DMS114 treated with DMSO at 0.1 percent for 48 hours (cell line): ENCODE data around the gene KCNG4.
A peak's percentile ranks its signal among the peaks of the same experiment; 100 is the strongest.

Experiments
- DNase-seq: peaks from one replicate; lab custom pipeline; 2025; ENCODE audit not compliant: unreplicated experiment; lab: John Stamatoyannopoulos, UW

The KCNG4 gene, protein sequence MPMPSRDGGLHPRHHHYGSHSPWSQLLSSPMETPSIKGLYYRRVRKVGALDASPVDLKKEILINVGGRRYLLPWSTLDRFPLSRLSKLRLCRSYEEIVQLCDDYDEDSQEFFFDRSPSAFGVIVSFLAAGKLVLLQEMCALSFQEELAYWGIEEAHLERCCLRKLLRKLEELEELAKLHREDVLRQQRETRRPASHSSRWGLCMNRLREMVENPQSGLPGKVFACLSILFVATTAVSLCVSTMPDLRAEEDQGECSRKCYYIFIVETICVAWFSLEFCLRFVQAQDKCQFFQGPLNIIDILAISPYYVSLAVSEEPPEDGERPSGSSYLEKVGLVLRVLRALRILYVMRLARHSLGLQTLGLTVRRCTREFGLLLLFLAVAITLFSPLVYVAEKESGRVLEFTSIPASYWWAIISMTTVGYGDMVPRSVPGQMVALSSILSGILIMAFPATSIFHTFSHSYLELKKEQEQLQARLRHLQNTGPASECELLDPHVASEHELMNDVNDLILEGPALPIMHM

DNA sequence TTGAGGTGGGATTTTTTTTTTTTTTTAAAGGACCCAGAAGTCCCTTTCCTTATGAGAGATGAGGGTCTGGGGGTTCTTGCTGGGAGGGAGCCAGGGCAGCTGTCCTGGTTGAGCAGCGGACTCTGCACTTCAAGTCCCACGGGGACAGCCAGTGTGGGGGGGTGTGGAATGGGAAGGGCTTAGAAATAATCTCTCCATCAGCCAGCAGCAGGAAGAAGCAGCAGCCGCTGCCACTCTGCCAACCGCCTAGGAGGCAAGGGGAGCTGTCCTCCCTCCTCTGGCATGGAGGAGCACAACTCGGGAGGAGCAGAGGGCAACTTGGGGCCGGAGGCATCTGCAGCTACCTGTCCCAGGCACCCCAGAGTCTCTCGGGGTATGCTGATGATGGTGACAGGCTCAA lies at the start of gene KCNG4:
Gene KCNG4 (minus strand): TSS at position 104 of the 400 bp plus-strand sequence. CDS start 2,527 bp downstream, outside the sequence.
- DNase-seq = no peak

DNA sequence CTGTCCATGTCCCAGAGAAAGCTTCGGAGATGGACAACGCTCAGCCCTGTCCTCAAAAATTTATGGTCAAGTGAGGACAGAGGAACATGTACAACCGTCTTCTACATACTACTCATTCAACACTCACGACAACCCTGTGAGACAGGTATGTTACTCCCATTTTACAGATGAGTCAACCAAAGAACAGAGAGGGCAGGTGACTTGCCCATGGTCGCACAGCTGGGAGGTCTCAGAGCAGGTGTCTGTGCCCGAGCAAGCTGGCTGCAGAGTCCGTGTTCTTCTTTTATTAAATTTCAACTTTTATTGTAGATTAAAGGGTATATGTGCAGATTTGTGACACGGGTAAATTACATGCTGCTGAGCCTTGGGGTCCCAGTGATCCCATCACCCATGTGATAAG lies 49.1 kb upstream of the KCNG4 start:
- no peak for DNase-seq

DNA sequence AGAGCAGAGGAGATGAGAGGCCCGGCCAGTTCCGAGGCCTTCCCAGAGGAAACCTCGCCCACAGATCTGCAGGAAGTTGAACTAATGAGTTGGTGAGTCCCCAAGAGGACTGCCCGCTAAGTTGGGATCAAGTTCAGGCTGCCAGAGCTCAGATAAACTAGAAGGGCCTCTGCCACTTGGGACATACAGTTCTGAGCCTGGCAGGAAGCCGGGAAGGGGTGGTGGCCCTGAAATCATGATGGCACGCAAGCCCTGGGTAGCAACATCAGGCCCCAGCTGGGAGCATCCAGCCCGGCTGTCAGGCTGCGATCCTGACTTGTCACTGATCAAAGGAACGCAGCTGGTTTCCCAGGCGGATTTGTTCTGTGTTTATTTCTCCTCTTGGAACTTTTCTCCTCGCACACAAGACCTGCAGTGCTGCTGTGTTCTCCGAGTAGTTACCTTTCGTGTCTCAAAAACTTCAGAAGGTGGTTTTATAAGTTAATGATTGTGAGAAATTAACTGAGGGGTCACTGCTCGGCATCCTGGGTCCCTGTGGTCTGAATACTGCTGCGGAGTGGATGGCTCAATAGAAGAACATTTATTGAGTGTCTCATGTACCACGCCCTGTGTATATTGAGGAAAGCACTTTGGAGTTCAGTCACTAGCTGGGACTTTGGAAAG lies 46.9 kb upstream of the KCNG4 start:
- no peak for DNase-seq

DNA sequence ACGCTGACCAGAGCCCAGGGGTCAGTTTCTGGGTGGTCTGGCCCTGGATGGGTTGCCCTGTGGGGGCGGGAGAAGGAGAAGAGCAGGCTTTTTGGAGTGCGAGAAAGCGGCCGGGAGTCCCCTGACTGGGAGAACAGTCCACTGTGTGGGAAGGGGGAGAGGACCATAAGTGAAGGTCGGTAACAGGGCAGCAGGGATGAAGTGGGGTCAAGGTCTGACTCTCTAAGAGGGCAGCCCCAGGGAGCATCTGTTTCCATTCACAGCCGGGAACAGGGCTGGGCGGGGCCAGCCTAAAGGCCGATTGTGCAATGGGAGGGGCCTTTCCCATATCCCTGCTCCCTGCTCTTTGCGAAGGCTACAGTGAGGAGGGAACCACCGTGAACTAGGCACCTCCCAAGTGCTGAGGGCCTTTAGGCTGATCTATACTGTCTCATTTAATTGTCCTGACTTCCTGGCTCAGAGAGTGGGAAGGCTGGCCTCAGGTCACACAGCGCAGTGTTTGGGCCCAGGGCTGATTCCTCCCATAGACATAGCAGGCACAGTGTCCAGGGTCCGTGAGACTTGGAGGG lies 44.4 kb upstream of the KCNG4 start:
- no peak for DNase-seq

DNA sequence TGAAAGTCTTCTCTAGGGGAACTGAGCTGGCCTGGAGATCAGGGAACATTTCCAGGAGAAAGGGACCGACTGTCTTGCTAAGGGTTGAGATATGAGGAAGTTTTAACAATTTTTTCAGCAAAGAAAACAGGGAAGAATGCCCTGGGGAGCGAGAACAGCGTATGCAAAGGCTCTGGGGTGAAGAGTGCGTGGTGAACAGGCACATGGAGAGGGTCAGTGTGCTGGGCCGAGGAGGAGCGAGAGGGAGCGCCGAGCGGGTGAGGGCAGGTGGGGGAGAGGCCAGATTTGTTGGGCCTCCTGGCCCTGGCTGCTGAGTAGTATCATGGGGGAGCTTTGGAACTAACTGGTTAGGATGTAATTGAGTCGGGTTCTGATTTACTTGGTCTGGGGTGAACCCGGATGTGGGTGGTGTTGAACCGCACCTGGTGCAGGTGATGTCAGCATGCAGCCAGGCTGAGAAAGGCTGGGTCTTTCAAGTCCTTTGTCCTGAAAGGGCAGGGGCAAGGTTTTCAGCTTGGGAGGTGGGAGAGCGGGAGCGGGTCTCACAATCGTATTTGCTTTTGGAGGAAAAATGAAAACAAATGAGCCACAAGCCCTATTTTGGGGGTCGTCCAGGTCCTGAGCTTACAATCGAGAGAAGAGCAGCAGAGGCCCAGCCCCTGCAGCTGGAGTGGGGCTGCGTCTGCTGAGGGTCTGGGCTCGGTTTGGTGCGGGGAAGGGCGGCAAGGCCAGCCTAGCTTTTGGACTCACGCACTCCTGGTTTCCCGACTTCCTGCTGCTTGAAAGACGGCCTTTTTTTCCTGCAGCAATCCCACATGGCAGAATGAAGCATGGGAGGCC lies 43.7 kb upstream of the KCNG4 start:
- DNase-seq = no peak

DNA sequence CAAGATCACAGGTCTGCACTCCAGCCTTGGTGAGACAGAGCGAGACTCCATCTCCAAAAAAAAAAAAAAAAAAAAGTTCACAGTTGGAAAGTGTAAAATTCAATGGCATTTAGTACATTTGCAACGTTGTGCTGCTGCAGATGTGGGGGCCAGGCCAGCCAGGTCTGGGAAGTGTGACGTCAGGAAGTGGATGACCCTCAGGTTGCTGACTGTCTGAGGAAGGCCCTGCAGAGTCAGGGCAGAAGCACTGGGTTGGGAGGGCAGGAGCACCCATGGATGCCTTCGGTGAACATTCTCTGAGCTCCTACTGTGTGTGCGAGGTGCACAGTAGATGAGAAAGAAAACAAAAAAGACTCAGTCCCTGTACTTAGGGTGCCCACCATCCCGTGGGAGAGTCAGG lies 42.7 kb upstream of the KCNG4 start:
- DNase-seq = no peak

DNA sequence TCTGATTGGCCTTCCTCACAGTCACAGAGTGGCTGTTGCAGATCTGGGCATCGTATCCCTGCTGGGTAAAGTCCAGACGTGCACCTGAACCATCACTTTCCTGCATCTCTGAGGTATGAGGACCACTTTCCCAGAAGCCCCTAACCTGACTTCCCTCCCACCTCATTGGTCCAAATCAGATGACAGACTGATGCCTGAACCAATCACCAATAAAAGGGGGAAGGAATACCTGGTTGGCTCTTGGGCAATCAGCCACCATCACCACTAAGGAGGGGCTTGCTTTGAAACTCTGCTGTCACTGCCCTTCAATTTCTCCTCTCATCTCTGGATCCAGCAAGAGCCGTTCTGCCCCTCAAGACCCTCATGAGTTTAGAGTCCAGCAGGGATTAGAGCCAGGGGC lies 41.3 kb upstream of the KCNG4 start:
- no peak for DNase-seq

DNA sequence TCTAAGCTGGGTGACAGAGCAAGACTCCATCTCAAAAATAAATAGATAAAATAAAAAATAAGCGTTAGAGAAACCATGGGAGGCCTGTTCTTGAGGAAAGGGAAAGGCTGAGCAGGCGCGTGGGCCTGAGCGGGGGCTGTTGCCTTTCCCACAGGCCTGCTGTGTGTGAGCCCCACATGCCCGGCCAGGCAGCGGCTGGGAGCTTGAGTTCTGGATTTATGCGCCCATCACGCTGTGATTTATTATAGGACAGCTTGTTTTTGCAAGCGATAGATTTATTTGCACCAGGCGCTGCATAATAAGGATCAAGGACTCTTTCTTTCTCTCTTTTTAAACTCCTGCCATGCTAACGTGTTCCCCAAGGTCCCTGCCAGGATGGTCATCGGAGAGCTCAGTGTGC lies 40.1 kb upstream of the KCNG4 start:
- DNase-seq = no peak

DNA sequence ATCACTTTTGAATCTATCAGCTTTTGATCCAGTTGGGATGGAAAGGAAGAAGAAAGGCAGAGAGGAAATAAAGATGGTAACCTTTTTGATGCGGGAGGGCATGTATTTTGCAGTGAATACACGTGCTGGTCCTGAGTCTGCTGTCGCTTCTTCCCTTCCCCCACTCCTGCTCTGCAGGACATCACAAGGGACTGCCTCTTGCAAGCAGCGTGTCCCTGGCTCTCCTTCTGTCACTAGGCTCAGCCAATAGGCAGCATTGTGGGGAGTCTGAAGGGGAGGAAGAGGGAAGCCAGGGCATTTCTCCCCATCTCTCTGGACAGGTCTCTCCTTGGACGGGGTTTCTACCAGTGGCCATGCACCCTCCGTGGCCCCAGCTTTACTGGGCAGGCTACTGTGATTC lies 39.2 kb upstream of the KCNG4 start:
- DNase-seq = no peak

DNA sequence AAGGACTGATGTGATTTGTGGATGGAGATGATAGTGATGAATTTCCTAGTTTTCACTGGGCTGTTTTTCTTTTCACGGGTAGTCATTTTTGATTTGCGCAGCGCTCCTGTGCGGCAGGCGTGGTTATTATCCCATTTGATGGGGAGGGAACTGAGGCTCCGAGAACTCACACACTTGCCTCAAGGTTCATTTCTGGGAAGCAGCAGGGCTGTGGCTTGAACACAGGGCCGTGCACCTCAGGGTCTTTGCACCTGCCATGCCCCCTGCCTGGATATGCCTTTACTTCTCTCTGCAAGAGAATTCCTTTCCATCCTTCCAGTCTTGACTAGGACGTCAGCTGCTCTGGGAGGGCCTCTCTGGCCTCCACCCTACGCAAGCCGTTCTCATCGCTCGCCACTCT lies 38.5 kb upstream of the KCNG4 start:
- no peak for DNase-seq

DNA sequence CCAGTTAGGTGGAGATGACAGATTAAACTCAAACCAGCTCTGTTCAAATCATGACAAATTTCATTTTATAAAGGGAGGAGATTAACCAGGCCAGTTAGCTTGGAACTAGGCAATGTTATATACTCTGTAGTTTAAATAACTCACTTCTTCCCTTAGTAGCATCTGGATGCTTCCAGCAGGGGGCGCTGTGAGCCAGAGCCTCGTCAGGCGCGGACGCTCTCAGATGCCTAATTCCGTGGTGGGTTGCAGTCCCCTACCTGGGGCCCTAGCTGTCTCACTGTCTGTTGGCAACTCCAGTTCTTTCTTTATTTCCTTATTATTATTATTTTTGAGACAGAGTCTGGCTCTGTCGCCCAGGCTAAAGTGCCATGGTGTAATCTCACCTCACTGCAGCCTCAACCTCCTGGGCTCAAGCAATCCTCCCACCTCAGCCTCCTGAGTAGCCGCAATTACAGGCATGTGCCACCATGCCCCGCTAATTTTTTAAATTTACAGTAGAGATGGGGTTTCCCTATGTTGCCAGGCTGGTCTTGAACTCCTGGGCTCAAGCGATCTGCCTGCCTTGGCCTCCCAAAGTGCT lies 37.5 kb upstream of the KCNG4 start:
- DNase-seq = peak; percentile 28

DNA sequence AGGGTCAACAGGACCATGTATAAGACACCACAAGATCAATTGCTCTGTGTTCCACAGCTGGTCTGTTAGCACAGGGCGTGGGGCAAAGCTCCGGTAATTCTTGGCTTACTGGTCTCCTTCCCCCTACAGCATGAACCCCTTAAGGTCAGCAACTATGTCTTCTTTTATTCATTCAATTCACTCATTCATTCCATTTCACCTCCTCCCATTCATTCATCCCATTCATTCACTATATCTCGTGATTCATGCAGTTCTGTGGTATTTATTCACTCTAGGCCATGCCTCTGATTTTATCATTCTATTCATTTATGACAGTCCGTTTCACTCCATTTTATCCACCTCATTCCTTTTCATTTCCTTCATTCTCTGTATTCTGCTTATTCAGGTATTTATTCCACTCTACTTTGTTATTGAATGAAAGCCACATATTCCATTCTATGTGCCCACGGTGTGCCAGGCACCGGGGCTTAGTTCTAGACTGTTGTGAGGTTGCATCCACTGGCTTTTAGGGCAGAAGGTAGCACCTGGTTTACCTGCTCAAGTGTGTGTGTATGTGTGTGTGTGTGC lies 35.9 kb upstream of the KCNG4 start:
- no peak for DNase-seq

DNA sequence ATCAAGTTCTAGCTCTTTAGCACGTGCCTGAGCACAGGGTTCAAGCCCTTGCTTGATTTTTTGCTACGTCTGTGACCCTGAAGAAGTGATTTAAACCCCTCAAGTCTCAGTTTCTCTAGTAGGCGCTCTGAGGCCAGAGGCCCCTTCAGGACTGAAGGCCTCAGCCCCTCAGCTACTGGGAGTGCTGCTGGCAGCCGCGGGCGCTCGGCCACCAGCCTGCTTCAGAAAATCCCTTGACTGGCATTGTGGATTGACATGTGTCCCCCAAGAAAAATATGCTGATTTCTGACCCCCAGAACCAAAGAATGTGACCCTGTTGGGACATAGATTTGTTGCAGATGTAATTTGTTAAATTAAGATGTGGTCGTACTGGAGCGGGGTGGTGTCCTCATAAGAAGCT lies 34.7 kb upstream of the KCNG4 start:
- no peak for DNase-seq

DNA sequence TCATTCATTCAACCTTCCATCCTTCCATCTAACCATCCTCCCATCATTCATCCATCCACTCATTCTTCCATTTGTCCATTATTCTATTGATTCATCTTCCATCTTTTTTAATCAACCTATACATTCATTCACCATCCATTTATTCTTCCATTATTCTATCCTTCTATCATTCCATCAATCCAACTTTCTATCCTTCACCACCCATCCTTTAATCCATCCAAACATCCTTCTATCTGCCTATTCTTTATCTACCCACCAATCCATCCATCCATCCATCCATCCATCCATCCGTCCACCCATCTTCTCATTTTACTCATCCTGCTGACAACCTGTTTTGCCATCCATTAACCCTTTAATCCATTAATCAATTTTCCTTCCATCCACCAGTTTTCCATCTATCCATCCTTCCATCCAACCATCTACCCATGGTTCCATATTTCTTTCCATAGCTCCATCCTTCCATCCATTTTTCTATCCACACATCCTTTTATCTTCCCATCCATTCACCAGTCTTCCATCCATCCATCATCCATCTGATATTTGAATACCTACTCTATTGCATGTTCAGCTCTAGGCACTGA lies 33.0 kb upstream of the KCNG4 start:
- no peak for DNase-seq

DNA sequence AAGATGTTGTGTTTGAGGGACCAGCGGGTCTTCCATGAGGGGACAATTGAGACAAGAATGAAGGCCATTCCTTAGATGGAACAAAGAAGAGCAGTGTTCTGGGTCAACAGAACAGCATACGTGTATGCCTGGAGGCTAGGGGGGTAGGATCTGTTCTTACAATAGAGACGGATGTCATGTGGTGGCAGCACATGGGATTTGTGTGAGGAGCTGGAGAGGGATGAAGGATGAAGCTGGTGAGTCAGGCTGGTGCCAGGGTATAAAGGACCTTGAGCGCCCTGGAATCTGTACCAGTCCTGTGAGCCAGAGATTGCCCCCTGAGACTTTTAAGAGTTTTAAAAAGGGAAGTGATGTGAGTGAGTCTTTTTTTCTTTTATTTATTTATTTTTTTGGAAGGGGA lies 32.1 kb upstream of the KCNG4 start:
- no peak for DNase-seq

DNA sequence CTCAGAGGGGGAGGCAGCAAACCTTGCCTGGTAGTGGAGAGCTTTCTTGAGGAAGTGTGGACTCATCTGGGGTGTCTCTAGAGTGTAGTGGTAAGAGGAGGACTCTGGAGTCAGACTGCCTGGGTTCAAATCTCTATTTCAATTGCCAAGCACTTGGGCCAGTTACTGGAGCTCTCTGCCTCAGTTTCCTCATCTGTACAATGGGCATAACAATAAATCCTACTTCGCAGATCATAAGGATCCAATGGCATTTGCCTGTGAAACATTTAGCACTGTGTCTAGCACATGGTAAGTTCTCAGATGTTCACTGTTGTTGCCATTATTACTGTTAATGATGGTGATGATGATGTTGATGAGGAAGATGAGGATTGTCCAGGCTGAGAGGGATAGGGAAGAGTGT lies 31.2 kb upstream of the KCNG4 start:
- DNase-seq = no peak

DNA sequence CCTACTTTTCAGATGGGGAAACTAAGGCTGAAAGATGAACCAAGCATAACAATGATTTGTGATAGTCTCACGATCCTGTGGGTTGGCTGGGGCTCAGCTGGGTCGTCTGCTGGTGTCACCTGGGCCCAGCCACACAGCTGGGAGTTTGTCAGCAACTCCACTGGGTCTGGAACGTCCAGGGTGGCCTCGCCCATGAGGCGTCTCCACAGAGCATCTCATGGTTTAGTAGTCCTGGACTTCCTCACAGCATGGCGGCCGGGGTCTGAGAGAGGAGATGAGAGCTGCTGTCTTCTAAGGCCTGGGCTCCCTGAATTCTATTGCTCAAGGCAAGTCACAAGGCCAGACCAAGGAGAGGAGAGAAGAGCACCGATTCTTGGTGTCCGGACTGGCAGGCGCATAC lies 30.7 kb upstream of the KCNG4 start:
- DNase-seq = no peak

DNA sequence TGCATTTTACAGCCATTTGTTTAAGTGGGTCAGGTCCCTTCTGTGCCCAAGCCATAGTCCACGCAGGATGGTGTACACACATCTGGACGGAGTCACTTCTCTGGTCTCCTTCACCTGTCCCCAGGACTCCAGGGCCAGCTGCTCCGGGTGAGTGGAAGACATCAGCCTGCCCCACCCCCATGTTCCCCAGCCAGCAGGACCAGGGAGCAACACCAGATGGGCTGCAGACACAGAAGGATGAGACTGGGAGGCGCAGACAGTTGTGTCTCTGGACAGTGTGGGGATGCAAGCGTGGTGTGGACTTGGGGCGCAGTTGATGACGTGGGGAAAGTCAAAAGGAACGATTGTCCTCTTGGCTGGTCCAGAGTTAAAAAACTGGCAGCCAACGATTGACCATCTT lies 30.3 kb upstream of the KCNG4 start:
- no peak for DNase-seq

DNA sequence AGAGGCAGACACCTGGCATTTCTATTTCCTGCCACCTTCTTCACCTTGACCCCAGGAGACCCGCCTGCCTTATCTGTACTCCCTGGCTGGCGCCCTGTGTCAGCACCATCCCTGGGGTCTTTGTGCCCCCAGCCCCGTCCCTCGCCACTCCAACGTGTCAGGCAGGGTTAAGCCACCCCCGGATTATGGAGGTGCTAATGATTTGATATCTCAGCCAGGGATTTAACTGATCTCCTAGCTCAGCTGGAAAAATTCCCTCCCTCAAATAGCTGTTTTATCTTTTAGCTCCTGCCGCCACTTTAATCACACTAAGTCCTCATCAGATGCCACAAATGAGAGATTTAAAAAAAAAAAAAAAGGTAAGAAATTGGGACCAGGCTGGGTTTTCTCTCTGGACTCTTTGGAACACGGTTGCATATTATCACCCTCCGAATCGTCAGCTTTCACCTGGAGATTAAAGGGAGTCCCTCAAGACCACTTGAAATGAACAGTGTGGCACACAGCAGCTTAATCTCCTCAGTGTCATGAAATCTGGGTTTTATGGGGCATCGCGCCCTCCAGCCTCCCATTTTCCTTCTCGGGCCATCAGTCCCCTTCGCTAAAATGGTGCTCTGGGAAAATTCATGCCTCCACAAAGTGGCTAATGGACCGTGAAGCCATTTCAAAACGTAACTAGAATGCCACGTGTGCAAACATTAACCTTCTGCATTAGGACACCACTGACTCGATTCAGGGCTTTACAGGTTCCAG lies 28.7 kb upstream of the KCNG4 start:
- no peak for DNase-seq

DNA sequence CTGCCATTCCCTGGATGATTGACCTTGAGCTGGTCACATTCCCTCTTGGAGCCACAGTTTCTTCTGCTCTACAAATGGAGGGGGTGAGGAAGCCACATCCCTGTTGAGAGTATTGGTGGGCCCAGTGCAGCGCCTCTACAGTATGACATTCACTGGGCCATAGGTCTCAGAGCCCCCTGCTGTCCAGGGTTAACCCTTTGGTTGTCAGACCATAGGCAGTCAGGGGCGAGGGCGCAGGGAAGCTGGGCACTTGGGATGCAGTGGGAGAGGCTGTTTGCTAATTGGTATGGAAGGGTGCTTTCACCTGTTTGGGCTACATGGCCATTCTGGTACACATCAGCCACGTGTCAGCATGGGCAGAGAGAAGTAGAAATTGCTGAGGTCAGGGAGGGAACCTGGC lies 27.6 kb upstream of the KCNG4 start:
- DNase-seq = no peak
